ENCODE measurements around the gene DCDC1.

GRCh38 chr11:31132531-31133421, 236.8 kb downstream of the DCDC1 start:
- no peak for TF ChIP-seq CTCF (IDR thresholded peaks at IDR 0.05)
- TF ChIP-seq POLR2A (IDR thresholded peaks at IDR 0.05) = no peak

All from uterus (tissue), 2 donors.